NOMO-1 treated with DMSO at 0.1 percent for 48 hours (cell line): Measurements from ENCODE around the gene MROH2B.

Experiments used
- DNase-seq: peaks from one replicate; lab custom pipeline; 2025; ENCODE audit not compliant: unreplicated experiment; lab: John Stamatoyannopoulos, UW

MROH2B gene

GRCh38 chr5:40973364-40974004, 97.7 kb downstream of the MROH2B start:
- no peak for DNase-seq

GRCh38 chr5:40972434-40972833, 98.7 kb downstream of the MROH2B start:
- no peak for DNase-seq

- no peak for DNase-seq
These were observed 108.8 kb downstream of the MROH2B start for GRCh38 chr5:40962207-40962955.

GRCh38 chr5:40960037-40960436, 111.1 kb downstream of the MROH2B start:
- no peak for DNase-seq

- DNase-seq = no peak
These were observed 112.3 kb downstream of the MROH2B start for GRCh38 chr5:40958811-40959210.

- DNase-seq = no peak
These were observed 114.1 kb downstream of the MROH2B start for GRCh38 chr5:40957048-40957447.

GRCh38 chr5:40955313-40955712, 115.8 kb downstream of the MROH2B start:
- no peak for DNase-seq
